ENCODE data around the gene RDH13.

GRCh38 chr19:55109527-55110291 is 46.8 kb upstream of the RDH13 start:
- TF ChIP-seq POLR2A (IDR thresholded peaks at IDR 0.05) (no peak), EP300 (IDR thresholded peaks at IDR 0.05) (no peak), CTCF (IDR thresholded peaks at IDR 0.05) (no peak), POLR2AphosphoS5 (IDR thresholded peaks at IDR 0.05) (no peak)
